ENCODE measurements around the gene PTBP1. TPM values are rescaled to one million over a fixed set of nuclear protein-coding genes. Genes with fewer than 3 reads are reported as not detected.

PTBP1 gene
- total and polyA plus RNA-seq, 9 of the 15 experiments (the other 6 are each of a cell fraction or from before 2014, with no cell fraction given): 14.0 to 759 (median 234) TPM

DNA sequence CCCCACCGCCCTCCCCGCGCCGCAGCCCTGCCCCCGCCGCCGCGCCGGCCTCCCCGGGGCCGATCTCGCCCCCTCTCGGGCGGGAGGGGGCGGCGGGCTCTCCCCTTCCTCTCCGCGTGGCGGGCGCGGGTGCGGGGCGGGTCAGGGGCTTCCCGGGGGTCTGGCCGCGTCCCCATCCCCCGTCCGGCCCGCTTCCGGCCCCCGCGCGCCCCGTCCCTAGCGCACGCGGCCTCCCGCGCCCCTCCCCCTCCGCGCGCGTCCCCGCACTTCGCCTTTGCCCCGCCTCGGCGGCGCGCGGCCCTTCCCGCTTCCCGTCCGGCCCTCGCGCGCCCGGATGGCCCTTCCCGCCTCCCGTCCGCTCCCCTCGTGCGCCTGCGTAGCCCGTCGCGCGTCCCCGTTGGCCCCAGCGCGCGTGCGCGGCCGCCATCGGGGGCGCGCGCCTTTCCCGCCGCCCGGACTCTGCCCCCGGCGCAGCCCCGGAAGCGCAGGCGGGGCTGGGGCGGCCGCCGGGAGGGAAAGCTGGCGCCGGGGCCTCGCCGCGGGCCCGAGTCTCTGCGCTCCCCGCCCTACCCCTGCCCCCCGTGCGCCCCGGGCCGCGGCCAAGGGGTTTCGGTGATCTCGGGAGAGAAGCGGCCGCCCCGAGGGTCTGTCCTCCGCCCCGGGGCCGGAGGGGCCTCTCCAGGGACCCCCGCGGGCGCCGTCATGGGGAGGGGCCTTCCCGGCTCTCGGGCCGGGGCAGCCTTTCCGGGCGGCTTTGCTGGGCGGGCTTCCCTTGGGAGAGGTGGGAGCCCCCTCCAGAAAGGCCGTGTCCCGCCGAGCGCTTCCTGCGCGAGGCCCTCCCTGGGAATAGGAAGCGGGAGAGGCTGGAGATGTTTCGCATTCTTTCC is 519 bp downstream of the PTBP1 start (continued):
- TF ChIP-seq, protein P1, sequence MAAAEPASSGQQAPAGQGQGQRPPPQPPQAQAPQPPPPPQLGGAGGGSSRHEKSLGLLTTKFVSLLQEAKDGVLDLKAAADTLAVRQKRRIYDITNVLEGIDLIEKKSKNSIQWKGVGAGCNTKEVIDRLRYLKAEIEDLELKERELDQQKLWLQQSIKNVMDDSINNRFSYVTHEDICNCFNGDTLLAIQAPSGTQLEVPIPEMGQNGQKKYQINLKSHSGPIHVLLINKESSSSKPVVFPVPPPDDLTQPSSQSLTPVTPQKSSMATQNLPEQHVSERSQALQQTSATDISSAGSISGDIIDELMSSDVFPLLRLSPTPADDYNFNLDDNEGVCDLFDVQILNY (CRISPR knock-in tag; IDR thresholded peaks at IDR 0.05): no peak
- TF ChIP-seq HMGN3 (IDR thresholded peaks at IDR 0.05; ENCODE audit: borderline replicate concordance, extremely low read depth, insufficient read length, low read depth, low read length) (no peak), NCOA4 (IDR thresholded peaks at IDR 0.05; ENCODE audit: partially characterized antibody) (no peak), ZNF583 (CRISPR knock-in tag; IDR thresholded peaks at IDR 0.05) (peak; percentile 61; the same call in 1 of the 2 replicates), BCLAF1 (IDR thresholded peaks at IDR 0.05; ENCODE audit: borderline replicate concordance in 1 of 2, control insufficient read depth in 1 of 2, low read depth in 2 of 2, low read length in 1 of 2) (no peak; a peak in 1 of 4 replicates), RBM17 (IDR thresholded peaks at IDR 0.05; ENCODE audit: borderline replicate concordance, low read depth, low read length) (no peak), TCF7 (IDR thresholded peaks at IDR 0.05; ENCODE audit: borderline replicate concordance) (no peak), BCL6 (CRISPR knock-in tag; IDR thresholded peaks at IDR 0.05) (no peak), L3MBTL2 (IDR thresholded peaks at IDR 0.05) (no peak), ARNT (IDR thresholded peaks at IDR 0.05) (no peak), ZKSCAN1 (IDR thresholded peaks at IDR 0.05; ENCODE audit: low read depth, low read length) (0 out of 2 replicates have a peak, but pooled peaks have one; percentile 47), CAMTA2 (CRISPR knock-in tag; conservative IDR thresholded peaks at IDR 0.05) (no peak), RAD21 (CRISPR knock-in tag; conservative IDR thresholded peaks at IDR 0.05 in 1 of 2, IDR thresholded peaks at IDR 0.05 in 1 of 2) (no peak), TSC22D4 (tag; IDR thresholded peaks at IDR 0.05) (no peak), ADNP (tag; IDR thresholded peaks at IDR 0.05) (no peak), MCM7 (IDR thresholded peaks at IDR 0.05) (no peak), COPS2 (conservative IDR thresholded peaks at IDR 0.05) (no peak)
- TF ChIP-seq, protein P2, sequence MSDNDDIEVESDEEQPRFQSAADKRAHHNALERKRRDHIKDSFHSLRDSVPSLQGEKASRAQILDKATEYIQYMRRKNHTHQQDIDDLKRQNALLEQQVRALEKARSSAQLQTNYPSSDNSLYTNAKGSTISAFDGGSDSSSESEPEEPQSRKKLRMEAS (CRISPR knock-in tag; IDR thresholded peaks at IDR 0.05): peak; percentile 73; the same call in 1 of the 2 replicates
- TF ChIP-seq, protein P3, sequence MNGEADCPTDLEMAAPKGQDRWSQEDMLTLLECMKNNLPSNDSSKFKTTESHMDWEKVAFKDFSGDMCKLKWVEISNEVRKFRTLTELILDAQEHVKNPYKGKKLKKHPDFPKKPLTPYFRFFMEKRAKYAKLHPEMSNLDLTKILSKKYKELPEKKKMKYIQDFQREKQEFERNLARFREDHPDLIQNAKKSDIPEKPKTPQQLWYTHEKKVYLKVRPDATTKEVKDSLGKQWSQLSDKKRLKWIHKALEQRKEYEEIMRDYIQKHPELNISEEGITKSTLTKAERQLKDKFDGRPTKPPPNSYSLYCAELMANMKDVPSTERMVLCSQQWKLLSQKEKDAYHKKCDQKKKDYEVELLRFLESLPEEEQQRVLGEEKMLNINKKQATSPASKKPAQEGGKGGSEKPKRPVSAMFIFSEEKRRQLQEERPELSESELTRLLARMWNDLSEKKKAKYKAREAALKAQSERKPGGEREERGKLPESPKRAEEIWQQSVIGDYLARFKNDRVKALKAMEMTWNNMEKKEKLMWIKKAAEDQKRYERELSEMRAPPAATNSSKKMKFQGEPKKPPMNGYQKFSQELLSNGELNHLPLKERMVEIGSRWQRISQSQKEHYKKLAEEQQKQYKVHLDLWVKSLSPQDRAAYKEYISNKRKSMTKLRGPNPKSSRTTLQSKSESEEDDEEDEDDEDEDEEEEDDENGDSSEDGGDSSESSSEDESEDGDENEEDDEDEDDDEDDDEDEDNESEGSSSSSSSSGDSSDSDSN (IDR thresholded peaks at IDR 0.05; ENCODE audit: borderline replicate concordance in 1 of 2, low read depth in 2 of 2, low read length in 2 of 2): no peak; a peak in 1 of 4 replicates

Measured in K562 (cell line).